Hippocampal formation (tissue), 2 donors: Measurements from ENCODE around the gene AKNA.

Source experiments
- DNase-seq, 2 donors: peaks; one replicate each; lab custom pipeline; 2025; lab: John Stamatoyannopoulos, UW

The AKNA gene

GRCh38 chr9:114387680-114388356, at the start of gene AKNA:
Gene AKNA (minus strand): TSS chr9:114387982. CDS start chr9:114381333, 6,649 bp downstream.
- DNase-seq = peak; percentile 71 to 75

- no peak for DNase-seq
These were observed 49.7 kb upstream of the AKNA start for GRCh38 chr9:114437401-114437893.

- DNase-seq = peak; percentile 20 to 59
These were observed 47.1 kb upstream of the AKNA start for GRCh38 chr9:114434878-114435311.

GRCh38 chr9:114433720-114434255, 46.0 kb upstream of the AKNA start:
- no peak for DNase-seq

- no peak for DNase-seq
These were observed 45.3 kb upstream of the AKNA start for GRCh38 chr9:114433086-114433485.

GRCh38 chr9:114432323-114433067, 44.7 kb upstream of the AKNA start:
- DNase-seq = no peak

GRCh38 chr9:114431770-114432169, 44.0 kb upstream of the AKNA start:
- DNase-seq = no peak

GRCh38 chr9:114431003-114431402, 43.2 kb upstream of the AKNA start:
- no peak for DNase-seq

GRCh38 chr9:114430457-114430856, 42.7 kb upstream of the AKNA start:
- no peak for DNase-seq

- no peak for DNase-seq
These were observed 41.7 kb upstream of the AKNA start for GRCh38 chr9:114429488-114429887.

- peak in 1 of 2 donors; percentile 16 for DNase-seq
These were observed 40.7 kb upstream of the AKNA start for GRCh38 chr9:114428466-114428865.

GRCh38 chr9:114427644-114428043, 39.9 kb upstream of the AKNA start:
- no peak for DNase-seq

- DNase-seq = no peak
These were observed 38.5 kb upstream of the AKNA start for GRCh38 chr9:114426046-114426948.

GRCh38 chr9:114425126-114425525, 37.3 kb upstream of the AKNA start:
- DNase-seq = no peak

GRCh38 chr9:114424126-114424525, 36.3 kb upstream of the AKNA start:
- no peak for DNase-seq

- no peak for DNase-seq
These were observed 35.4 kb upstream of the AKNA start for GRCh38 chr9:114423181-114423580.

- DNase-seq = no peak
These were observed 33.4 kb upstream of the AKNA start for GRCh38 chr9:114421147-114421546.

GRCh38 chr9:114419796-114420195, 32.0 kb upstream of the AKNA start:
- no peak for DNase-seq

GRCh38 chr9:114418053-114418452, 30.3 kb upstream of the AKNA start:
- DNase-seq = no peak

- DNase-seq = no peak
These were observed 29.7 kb upstream of the AKNA start for GRCh38 chr9:114417511-114417910.

GRCh38 chr9:114416906-114417305, 29.1 kb upstream of the AKNA start:
- no peak for DNase-seq

GRCh38 chr9:114416290-114416689, 28.5 kb upstream of the AKNA start:
- DNase-seq = no peak
